Right cardiac atrium (tissue), 5 donors: ENCODE data around the gene CD72. TPM values are rescaled to one million over a fixed set of nuclear protein-coding genes. Genes with fewer than 3 reads are reported as not detected.
A peak's percentile ranks its signal among the peaks of the same experiment; 100 is the strongest.
"Not testable (repeated sequence)": the region's sequence is repeated elsewhere in the genome, so short reads cannot be mapped to it uniquely, and the experiment has no call there.

ENCODE experiments used
- ATAC-seq, 2 donors: fragments of 200-7000 bp; cut with Tn5 transposase; one replicate each; pipeline versions ENCODE4 v1.8.0 to v1.9.1; 2020; ENCODE audit warnings: moderate library complexity in 2 of 2, mild to moderate bottlenecking in 1 of 2
- DNase-seq, 3 donors: peaks; one replicate each; pipeline ENCODE4 v3.0.0-alpha.2; 2020
- H3K27ac ChIP-seq: one replicate; pipeline ENCODE4 v1.5.1; 2013; ENCODE audit warnings: mild to moderate bottlenecking, low read length, control low read depth, moderate library complexity
- H3K27me3 ChIP-seq: one replicate; pipeline ENCODE4 v1.6.1; 2013; ENCODE audit not compliant: control insufficient read depth, insufficient read depth
- H3K4me1 ChIP-seq: one replicate; pipeline ENCODE4 v1.6.1; 2013; ENCODE audit warnings: low read length; ENCODE audit not compliant: control insufficient read depth, insufficient read depth
- H3K4me3 ChIP-seq: one replicate; pipeline ENCODE4 v1.5.1; 2013; ENCODE audit warnings: low read length, control low read depth
- H3K9me3 ChIP-seq: one replicate; pipeline ENCODE4 v1.6.1; 2013; ENCODE audit warnings: low read length; ENCODE audit not compliant: control insufficient read depth
- WGBS: extraction: QIAGEN DNeasy Blood & Tissue Kit; methylation state at CpG from one replicate; pipeline ENCODE4 v1.1.7; 2013; 5-methylcytosine and 5-hydroxymethylcytosine counted together
- intact Hi-C, 4 donors: fragments of 100-400 bp; cut with DNase I; formaldehyde crosslinking; loops; one replicate each; pipeline versions ENCODE4 v1.11.0 to v1.14.0; 2022 to 2023
- polyA plus RNA-seq: library from polyadenylated mRNA; stranded (reverse); fragments of 200-250 nt; gene quantifications from one replicate; pipeline ENCODE4 v1.2.3, GENCODE V29; 2013
- total RNA-seq, 4 donors: library from RNA; stranded (reverse); fragmentation: NEBNext Ultra II Directional; extraction: Animal tissue kit (Norgen Biotek cat#: 25700); gene quantifications; one replicate each; pipeline ENCODE4 v1.2.1, GENCODE V29; 2021
- donor health status: healthy with polysubstance abuse.
- donor health status: DM: no; HTN: yes; CAD: no.
- donor health status: DM: no; HTN: no; CAD: no.
- donor health status: DM: no; HTN: yes; CAD: no; lungs with severe emphysema.
- donor health status: DM: yes; HTN: yes; CAD: no.

The CD72 gene
- total and polyA plus RNA-seq, 5 donors, result 0.58 to 0.68 (median 0.60) TPM

DNA sequence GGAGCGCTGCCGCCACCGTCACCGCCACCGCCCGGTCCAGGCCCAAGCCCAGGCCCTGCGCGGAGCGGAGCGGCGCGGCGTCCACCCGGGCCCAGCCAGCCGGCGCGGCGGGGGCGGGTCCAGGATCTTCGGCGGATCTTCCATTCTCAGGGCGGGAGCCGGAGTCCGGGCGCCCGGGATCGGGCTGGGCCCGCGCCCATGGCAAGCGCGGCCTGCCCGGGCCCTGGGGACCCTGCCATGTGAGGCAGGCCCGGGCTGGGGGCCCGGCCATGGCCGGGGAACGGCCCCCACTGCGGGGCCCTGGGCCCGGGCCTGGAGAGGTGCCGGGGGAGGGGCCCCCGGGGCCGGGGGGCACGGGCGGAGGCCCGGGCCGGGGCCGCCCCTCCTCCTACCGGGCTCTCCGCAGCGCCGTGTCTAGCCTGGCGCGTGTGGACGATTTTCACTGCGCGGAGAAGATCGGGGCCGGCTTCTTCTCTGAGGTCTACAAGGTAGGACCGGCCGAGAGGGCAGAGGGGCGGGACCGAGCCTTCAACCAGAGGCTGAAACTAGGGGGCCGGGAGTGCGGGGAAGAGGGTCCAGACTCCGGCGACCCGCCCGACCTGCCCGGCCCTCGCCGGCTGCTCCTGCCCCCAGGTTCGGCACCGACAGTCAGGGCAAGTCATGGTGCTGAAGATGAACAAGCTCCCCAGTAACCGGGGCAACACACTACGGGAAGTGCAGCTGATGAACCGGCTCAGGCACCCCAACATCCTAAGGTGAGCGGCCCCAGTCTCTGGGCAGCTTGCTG, 12.7 kb downstream of the CD72 start:
- WGBS, result under 1% methylated on average over 76 of the region's 76 CpGs
- no peak for ATAC-seq
- peak; percentile 43 to 74 (median 69) for DNase-seq
- no peaks in the 10 kb centered on the region for H3K27me3 ChIP-seq
- no peaks in the 10 kb centered on the region for H3K9me3 ChIP-seq
- H3K4me3 ChIP-seq, result peak overlapping the region; percentile 98
- intact Hi-C loops, result no loop called here
- no peaks in the 10 kb centered on the region for H3K4me1 ChIP-seq
- peak overlapping the region; percentile 45 for H3K27ac ChIP-seq

DNA sequence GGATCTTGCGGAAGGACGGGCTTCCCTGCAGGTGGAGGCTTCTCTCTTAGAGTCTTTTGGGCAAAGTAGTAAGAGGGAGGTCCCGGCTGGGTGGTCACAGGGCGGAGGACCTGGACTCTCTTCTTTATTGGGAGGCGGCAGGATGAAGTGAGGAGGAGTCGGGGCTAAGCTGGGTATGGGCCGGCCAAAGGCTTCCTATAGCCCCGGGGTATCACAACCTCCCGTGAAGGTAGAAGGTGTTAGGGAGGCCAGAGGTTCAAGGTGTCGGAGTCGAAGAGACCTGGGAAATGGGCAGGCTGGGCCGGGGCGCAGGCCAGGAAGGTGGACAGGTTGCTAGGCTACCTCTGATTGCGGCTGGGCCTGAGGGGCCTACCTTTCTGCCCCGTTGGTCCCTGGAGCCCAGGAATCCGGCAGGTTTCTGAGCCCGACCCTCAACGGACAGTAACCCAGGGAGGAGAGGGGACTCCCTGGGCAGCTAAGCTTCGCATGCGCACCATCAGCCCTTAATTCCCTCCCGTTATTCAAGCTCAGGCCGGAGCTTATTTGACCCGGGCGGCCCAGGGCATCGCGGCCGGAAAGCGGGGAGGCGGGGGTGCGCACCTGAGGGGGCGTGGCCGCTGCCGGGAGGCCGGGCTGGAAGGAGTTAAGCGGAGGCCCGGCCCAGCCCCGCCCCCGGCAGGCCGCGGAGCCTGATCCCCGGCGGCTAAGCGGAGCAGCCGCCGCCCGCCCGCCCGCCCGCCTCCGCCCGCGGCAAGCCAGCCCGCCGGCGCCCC, 13.4 kb downstream of the CD72 start, which contains the start of gene TESK1:
TESK1 (plus strand) TSS at position 685 of the 773 bp plus-strand sequence. CDS start 358 bp downstream, outside the sequence.
- H3K4me1 ChIP-seq, result no peaks in the 10 kb centered on the region
- H3K9me3 ChIP-seq, result no peaks in the 10 kb centered on the region
- intact Hi-C loops, result no loop called here
- H3K27ac ChIP-seq, result peak within 1 kb of the TSS; percentile 82
- DNase-seq (peak; percentile 75 to 91 (median 90)), ATAC-seq (peak; percentile 54 to 62)
- no peaks in the 10 kb centered on the region for H3K27me3 ChIP-seq
- under 1% methylated on average over 55 of the region's 55 CpGs for WGBS
- peak within 1 kb of the TSS; percentile 98 for H3K4me3 ChIP-seq

DNA sequence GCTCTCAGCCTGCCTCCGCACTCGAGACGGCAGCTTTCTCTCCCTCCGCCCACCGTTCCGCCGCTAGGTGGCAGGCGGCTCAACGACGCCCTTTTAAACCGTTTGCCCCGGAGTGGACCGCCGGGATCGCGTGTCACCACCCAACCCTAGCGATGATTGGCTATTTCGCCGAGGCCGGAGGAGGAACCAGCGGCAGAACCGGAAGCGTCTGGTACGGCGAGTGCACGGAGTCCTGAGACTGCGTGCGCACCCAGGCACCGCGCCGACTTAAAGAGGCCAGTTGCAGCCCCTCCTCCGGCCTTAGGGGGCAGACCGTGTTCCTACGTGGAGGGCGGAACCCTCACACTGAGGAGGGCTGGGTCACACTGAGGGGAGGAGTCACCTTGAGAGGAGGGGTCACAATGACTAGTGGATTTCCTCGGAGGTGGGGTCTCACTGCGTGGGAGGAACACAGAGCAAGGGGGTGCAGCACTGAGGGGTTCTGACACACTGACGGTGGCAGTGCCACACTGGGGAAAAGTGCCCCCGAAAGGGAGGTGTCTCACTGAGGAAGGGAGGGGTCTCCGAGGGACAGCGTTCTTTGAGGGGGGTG, 14.1 kb downstream of the CD72 start:
- H3K27ac ChIP-seq, result peak overlapping the region; percentile 82
- no peaks in the 10 kb centered on the region for H3K4me1 ChIP-seq
- no peaks in the 10 kb centered on the region for H3K9me3 ChIP-seq
- WGBS, result under 1% methylated on average over 41 of the region's 41 CpGs
- ATAC-seq (peak; percentile 97), DNase-seq (peak; percentile 100)
- H3K4me3 ChIP-seq, result peak overlapping the region; percentile 98
- H3K27me3 ChIP-seq, result no peaks in the 10 kb centered on the region
- intact Hi-C loops, result no loop called here

DNA sequence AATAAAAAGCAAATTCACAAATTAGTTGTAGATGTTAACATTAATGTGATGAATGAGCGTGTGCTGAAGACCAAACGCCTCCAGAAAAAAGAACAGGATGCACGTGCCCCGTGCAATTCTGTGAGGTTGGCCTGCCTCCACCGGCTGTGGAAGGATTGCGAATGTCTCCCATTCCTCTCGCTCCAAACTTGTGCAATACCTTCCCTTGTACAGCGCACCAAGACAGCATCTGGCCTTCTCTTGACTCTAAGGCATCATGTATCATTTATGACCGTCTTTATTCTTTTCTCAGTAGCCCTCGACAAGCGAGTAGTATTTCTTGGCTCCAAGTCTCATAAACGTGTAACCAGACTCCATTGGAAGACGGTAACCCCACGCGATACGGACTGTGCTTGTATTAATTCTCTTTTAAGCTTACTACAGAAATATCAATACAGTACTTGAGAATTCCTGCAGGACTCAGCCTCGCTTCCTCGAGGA, 14.7 kb downstream of the CD72 start:
- intact Hi-C loops, result no loop called here
- DNase-seq (peak; percentile 78 to 87 (median 82)), ATAC-seq (peak; percentile 12 to 39)
- H3K4me3 ChIP-seq, result peak overlapping the region; percentile 33
- peak overlapping the region; percentile 71 for H3K27ac ChIP-seq
- H3K9me3 ChIP-seq, result no peaks in the 10 kb centered on the region
- no peaks in the 10 kb centered on the region for H3K4me1 ChIP-seq
- H3K27me3 ChIP-seq, result no peaks in the 10 kb centered on the region
- 1% methylated on average over 18 of the region's 18 CpGs for WGBS

DNA sequence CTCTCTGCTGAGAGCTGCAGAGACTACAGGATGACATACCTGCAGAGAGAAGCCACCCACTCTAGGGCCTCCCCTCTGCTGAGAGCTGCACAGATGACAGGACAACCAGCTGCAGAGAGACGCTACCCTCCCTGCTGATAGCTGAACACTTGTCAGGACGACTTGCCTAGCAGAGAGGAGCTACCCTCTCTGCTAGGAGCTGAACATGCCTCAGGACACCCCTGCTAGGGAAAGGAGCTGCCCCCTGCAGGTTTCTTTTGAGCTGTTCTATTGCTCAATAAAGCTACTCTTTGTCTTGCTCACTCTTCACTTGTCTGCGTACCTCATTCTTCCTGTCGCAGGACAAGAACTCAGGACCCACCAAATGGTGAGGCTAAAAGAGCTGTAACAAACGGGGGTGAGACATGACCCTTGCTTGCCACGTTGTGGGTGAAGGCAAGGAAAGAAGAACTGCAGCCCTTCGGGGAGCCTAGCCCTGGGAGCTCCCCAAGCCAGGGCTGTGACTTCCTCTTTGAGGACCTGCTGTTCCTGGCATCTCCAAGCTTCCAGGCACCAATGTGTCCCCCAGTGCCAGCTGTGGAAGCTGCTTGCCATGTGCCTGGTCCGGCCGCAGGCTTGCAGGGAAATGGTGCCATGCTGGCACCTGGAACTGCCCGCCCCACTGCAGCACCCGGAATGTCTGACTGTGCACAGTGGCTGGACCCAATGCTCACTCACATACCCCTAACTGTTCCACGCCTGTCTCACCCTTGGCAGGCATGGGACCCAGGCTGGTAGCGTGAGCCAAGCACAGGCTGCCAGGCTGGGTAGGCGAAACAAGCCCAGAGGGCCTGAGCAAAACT, 18.2 kb downstream of the CD72 start:
- no peaks in the 10 kb centered on the region for H3K4me1 ChIP-seq
- H3K4me3 ChIP-seq, result no peak overlapping the region
- H3K9me3 ChIP-seq, result no peaks in the 10 kb centered on the region
- ATAC-seq, result no peak
- intact Hi-C loops, result no loop called here
- H3K27ac ChIP-seq, result no peak overlapping the region
- 86% methylated on average over 14 of the region's 14 CpGs for WGBS
- H3K27me3 ChIP-seq, result no peaks in the 10 kb centered on the region
- DNase-seq, result peak in 1 of 3 donors; percentile 35

DNA sequence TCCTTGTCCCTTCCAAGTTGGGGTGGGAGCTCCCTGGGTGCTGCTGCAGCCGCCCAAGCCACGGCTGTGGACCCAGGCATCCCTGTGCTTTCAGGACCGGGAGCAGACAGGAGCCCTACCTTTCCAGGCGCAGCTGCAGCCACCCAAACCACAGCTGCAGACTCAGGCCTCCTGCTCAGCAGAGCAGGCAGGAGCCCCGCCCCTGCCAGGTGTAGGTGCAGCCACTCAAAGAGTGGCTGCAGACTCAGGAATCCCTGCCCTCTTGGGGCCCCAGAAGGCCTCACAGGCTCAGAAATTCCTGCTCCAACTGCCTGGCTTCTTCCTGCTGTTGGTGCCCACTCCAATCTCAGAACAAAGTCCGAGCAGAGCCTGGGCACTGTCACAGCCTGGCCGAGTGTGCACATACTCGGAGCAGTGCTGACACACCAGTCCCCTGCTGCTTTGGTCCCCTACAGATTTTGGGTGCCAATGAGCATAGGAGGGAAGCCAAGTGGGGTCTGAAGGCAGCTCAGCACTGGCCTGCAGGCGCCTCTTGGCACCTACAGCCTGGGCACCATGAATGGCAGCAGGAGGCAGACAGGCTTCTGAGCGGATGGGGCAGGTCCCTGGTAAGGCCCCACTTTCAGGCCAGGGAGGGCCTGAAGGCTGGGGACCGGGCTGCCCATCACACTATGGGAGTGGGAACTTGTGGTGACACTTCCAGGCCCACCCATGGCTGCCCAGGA, 19.2 kb downstream of the CD72 start:
- 92% methylated on average over 11 of the region's 11 CpGs for WGBS
- H3K9me3 ChIP-seq, result no peaks in the 10 kb centered on the region

DNA sequence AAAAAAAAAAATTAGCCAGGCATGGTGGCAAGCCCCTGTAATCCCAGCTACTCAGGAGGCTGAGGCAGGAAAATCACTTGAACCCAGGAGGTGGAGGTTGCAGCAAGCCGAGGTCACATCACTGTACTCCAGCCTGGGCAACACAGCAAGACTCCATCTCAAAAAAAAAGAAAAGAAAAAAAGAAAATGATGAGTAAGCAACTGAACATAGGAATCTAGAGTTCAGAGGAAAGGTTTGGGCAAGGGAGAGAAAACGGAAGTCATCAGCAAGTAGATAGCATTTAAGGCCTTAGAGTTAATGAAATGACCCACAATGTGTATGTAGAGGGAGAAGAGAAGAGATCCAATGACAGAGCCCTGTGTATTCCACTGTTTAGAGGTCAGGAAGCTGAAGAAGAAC, 21.3 kb downstream of the CD72 start:
- H3K4me3 ChIP-seq, H3K4me1 ChIP-seq, H3K9me3 ChIP-seq, H3K27me3 ChIP-seq, ATAC-seq, DNase-seq, intact Hi-C loops, H3K27ac ChIP-seq: not testable (repeated sequence)
- 94% methylated on average over 2 of the region's 2 CpGs for WGBS

More for the DNA sequence above, 19.2 kb downstream of the CD72 start:
- no peak for ATAC-seq
- no peak overlapping the region for H3K27ac ChIP-seq
- no peaks in the 10 kb centered on the region for H3K27me3 ChIP-seq
- H3K4me1 ChIP-seq, result no peaks in the 10 kb centered on the region
- intact Hi-C loops, result no loop called here
- DNase-seq, result peak in 1 of 3 donors; percentile 38
- no peak overlapping the region for H3K4me3 ChIP-seq

DNA sequence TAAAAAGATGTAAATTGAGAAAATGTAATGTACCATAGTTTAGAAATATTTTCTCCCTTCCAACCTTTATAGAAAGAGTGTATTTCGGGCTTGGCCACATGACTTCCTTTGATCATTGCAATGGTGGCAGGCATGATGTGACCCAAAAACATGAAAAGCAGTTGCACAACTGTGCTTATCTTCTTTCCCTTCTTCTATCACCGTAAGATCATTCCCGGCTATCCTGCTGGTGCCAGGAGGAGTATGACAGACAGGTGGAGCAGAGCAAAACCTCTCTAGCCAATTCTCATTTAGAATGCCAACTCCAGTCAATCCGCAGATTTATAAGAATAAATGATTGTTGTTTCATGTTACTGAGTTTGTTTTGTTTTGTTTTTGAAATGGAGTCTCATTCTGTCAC, 23.7 kb downstream of the CD72 start:
- no peak overlapping the region for H3K4me3 ChIP-seq
- no peaks in the 10 kb centered on the region for H3K4me1 ChIP-seq
- H3K9me3 ChIP-seq, result peaks cover 1% of the 10 kb centered on the region
- intact Hi-C loops, result no loop called here
- no peak overlapping the region for H3K27ac ChIP-seq
- H3K27me3 ChIP-seq, result no peaks in the 10 kb centered on the region
- WGBS, result 91% methylated on average over 4 of the region's 4 CpGs
- DNase-seq (no peak), ATAC-seq (no peak)

DNA sequence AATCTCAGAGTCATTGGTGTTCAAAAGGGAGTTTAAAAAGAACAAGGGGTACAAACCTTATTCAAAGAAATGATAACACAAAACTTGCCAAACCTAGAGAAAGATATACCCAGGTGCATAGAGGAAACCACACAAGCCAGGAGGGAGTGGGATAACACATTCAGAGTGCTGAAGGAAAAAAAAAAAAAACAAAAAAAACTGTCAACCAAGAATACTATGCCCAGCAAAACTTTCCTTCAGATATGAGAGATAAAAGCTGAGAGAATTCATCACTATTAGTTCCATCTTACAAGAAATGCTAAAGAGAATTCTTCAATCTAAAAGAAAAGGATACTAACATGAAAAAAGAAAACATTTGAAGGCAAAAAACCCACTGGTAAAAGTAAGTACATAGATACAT, 24.6 kb downstream of the CD72 start:
- no peak overlapping the region for H3K4me3 ChIP-seq
- intact Hi-C loops, result no loop called here
- H3K27ac ChIP-seq, result no peak overlapping the region
- ATAC-seq (no peak), DNase-seq (no peak)
- no peaks in the 10 kb centered on the region for H3K4me1 ChIP-seq
- H3K9me3 ChIP-seq, result peaks cover 1% of the 10 kb centered on the region
- H3K27me3 ChIP-seq, result no peaks in the 10 kb centered on the region

DNA sequence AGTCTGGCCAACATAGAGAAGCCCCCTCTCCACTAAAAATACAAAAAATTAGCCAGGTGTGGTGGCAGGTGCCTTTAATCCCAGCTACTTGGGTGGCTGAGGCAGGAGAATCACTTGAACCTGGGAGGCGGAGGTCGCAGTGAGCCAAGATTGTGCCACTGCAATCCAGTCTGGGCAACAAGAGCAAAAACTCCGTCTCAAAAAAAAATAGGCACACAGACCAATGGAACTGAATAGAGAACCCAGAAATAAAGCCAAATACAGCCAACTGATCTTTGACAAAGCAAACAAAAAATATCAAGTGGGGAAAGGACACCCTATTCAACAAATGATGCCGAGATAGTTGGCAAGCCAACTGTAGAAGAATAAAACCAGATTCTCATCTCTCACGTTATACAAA, 29.7 kb downstream of the CD72 start:
- H3K9me3 ChIP-seq, H3K4me1 ChIP-seq, DNase-seq, H3K27ac ChIP-seq, H3K27me3 ChIP-seq, intact Hi-C loops, ATAC-seq, H3K4me3 ChIP-seq: not testable (repeated sequence)
- 96% methylated on average over 5 of the region's 5 CpGs for WGBS
